HFF-Myc (cell line): ENCODE measurements around the gene PCDHGA7.
"Not testable (repeated sequence)": the region's sequence is repeated elsewhere in the genome, so short reads cannot be mapped to it uniquely, and the experiment has no call there.

Source experiments
- DNase-seq: peaks from one replicate; pipeline ENCODE4 v3.0.0-alpha.2; 2011; ENCODE audit warnings: low read depth; ENCODE audit errors: extremely low read depth
- H3K4me3 ChIP-seq: replicated peaks from 2 replicates; pipeline ENCODE4 v1.5.1; 2011; ENCODE audit warnings: low read depth, mild to moderate bottlenecking, control low read depth, low read length
- TF ChIP-seq, protein P1 (sequence below): IDR thresholded peaks from 2 replicates; pipeline ENCODE4 v1.5.1; 2012; ENCODE audit warnings: mild to moderate bottlenecking, low read depth, low read length, control low read depth; ENCODE audit errors: missing control alignments

PCDHGA7 gene

GRCh38 chr5:141382469-141383294, at the start of gene PCDHGA7:
PCDHGA7 (plus strand) TSS chr5:141382742; CDS start chr5:141382900, 158 bp downstream.
- TF ChIP-seq, protein P1, sequence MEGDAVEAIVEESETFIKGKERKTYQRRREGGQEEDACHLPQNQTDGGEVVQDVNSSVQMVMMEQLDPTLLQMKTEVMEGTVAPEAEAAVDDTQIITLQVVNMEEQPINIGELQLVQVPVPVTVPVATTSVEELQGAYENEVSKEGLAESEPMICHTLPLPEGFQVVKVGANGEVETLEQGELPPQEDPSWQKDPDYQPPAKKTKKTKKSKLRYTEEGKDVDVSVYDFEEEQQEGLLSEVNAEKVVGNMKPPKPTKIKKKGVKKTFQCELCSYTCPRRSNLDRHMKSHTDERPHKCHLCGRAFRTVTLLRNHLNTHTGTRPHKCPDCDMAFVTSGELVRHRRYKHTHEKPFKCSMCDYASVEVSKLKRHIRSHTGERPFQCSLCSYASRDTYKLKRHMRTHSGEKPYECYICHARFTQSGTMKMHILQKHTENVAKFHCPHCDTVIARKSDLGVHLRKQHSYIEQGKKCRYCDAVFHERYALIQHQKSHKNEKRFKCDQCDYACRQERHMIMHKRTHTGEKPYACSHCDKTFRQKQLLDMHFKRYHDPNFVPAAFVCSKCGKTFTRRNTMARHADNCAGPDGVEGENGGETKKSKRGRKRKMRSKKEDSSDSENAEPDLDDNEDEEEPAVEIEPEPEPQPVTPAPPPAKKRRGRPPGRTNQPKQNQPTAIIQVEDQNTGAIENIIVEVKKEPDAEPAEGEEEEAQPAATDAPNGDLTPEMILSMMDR, result peak; percentile 47
- peak within 1 kb of the TSS; percentile 51 for H3K4me3 ChIP-seq
- DNase-seq, result no peak

GRCh38 chr5:141338538-141339306, 43.8 kb upstream of the PCDHGA7 start, which contains the start of gene PCDHGA2:
PCDHGA2 (plus strand) TSS chr5:141338760.
- peak within 1 kb of the TSS; percentile 11; the same call in 1 of the 2 replicates for H3K4me3 ChIP-seq
- TF ChIP-seq, protein P1, result peak; percentile 48
- no peak for DNase-seq

DNA sequence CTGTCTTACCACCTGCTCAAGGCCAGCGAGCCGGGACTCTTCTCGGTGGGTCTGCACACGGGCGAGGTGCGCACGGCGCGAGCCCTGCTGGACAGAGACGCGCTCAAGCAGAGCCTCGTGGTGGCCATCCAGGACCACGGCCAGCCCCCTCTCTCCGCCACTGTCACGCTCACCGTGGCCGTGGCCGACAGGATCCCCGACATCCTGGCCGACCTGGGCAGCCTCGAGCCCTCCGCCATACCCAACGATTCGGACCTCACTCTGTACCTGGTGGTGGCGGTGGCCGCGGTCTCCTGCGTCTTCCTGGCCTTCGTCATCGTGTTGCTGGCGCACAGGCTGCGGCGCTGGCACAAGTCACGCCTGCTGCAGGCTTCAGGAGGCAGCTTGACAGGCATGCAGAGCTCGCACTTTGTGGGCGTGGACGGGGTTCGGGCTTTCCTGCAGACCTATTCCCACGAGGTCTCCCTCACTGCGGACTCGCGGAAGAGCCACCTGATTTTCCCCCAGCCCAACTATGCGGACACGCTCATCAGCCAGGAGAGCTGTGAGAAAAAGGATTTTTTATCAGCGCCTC, 41.7 kb upstream of the PCDHGA7 start:
- H3K4me3 ChIP-seq, DNase-seq: not testable (repeated sequence)

- DNase-seq, result no peak
- H3K4me3 ChIP-seq, result no peak overlapping the region
- TF ChIP-seq, protein P1, result no peak
Observed at GRCh38 chr5:141342773-141343172, 39.8 kb upstream of the PCDHGA7 start.

GRCh38 chr5:141343242-141343952, 39.1 kb upstream of the PCDHGA7 start, which contains the start of gene PCDHGA3:
PCDHGA3 (plus strand) TSS chr5:141343829; CDS start chr5:141344034, 205 bp downstream.
- no peak for DNase-seq
- H3K4me3 ChIP-seq, result no peak within 1 kb of the TSS

DNA sequence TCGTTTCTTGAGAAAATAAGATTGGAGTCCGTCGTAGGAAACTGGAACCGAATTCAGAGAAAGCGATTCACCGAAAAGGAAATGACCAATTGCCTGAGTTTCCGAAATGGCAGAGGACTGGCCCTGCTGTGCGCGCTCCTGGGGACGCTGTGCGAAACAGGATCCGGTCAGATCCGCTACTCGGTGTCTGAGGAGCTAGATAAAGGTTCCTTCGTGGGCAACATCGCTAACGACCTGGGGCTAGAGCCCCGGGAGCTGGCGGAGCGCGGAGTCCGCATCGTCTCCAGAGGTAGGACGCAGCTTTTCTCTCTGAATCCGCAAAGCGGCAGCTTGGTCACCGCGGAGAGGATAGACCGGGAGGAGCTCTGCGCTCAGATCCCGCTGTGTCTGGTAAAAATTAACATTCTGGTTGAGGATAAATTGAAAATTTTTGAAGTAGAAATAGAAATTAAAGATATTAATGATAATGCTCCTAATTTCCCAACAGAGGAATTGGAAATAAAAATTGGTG, 38.5 kb upstream of the PCDHGA7 start:
- no peak overlapping the region for H3K4me3 ChIP-seq
- no peak for DNase-seq
- TF ChIP-seq, protein P1, result no peak

More at GRCh38 chr5:141343242-141343952, 39.1 kb upstream of the PCDHGA7 start, which contains the start of gene PCDHGA3:
- TF ChIP-seq, protein P1, result peak; percentile 37
